ENCODE measurements around the gene TTLL11. TPM values are rescaled to one million over a fixed set of nuclear protein-coding genes. Genes with fewer than 3 reads are reported as not detected.

TTLL11 gene
- total RNA-seq, 1 donor from 2014 or later: 4.0 TPM

- no peak overlapping the region for H3K4me3 Mint-ChIP-seq (ENCODE audit: unreplicated experiment)
- H3K36me3 Mint-ChIP-seq (ENCODE audit: low read depth, unreplicated experiment): no peaks in the 10 kb centered on the region
- no peaks in the 10 kb centered on the region for H3K9me3 Mint-ChIP-seq (ENCODE audit: unreplicated experiment)
- no peaks in the 10 kb centered on the region for H3K4me1 Mint-ChIP-seq (ENCODE audit: unreplicated experiment)
- TF ChIP-seq CTCF (IDR thresholded peaks at IDR 0.05; ENCODE audit: unreplicated experiment): no peak
- no peak overlapping the region for H3K27ac Mint-ChIP-seq (ENCODE audit: unreplicated experiment)
- DNase-seq (ENCODE audit: low spot score): no peak
- H3K27me3 Mint-ChIP-seq (ENCODE audit: unreplicated experiment): peaks cover 2% of the 10 kb centered on the region
Observed at GRCh38 chr9:121979736-121980135, 113.4 kb downstream of the TTLL11 start.

GRCh38 chr9:121976751-121977150, 116.4 kb downstream of the TTLL11 start:
- no peak overlapping the region for H3K4me3 Mint-ChIP-seq (ENCODE audit: unreplicated experiment)
- peaks cover 3% of the 10 kb centered on the region for H3K36me3 Mint-ChIP-seq (ENCODE audit: low read depth, unreplicated experiment)
- no peaks in the 10 kb centered on the region for H3K27me3 Mint-ChIP-seq (ENCODE audit: unreplicated experiment)
- no peak for DNase-seq (ENCODE audit: low spot score)
- no peak for TF ChIP-seq CTCF (IDR thresholded peaks at IDR 0.05; ENCODE audit: unreplicated experiment)
- no peaks in the 10 kb centered on the region for H3K4me1 Mint-ChIP-seq (ENCODE audit: unreplicated experiment)
- H3K9me3 Mint-ChIP-seq (ENCODE audit: unreplicated experiment): no peaks in the 10 kb centered on the region
- H3K27ac Mint-ChIP-seq (ENCODE audit: unreplicated experiment): no peak overlapping the region

GRCh38 chr9:121975801-121976277, 117.3 kb downstream of the TTLL11 start:
- Mint-ChIP-seq H3K4me1 (ENCODE audit: unreplicated experiment) (no peaks in the 10 kb centered on the region), H3K36me3 (ENCODE audit: low read depth, unreplicated experiment) (peaks cover 4% of the 10 kb centered on the region), H3K27ac (ENCODE audit: unreplicated experiment) (no peak overlapping the region), H3K4me3 (ENCODE audit: unreplicated experiment) (no peak overlapping the region), H3K9me3 (ENCODE audit: unreplicated experiment) (no peaks in the 10 kb centered on the region), H3K27me3 (ENCODE audit: unreplicated experiment) (no peaks in the 10 kb centered on the region)
- no peak for TF ChIP-seq CTCF (IDR thresholded peaks at IDR 0.05; ENCODE audit: unreplicated experiment)
- no peak for DNase-seq (ENCODE audit: low spot score)

- Mint-ChIP-seq H3K4me3 (ENCODE audit: unreplicated experiment) (no peak overlapping the region), H3K27me3 (ENCODE audit: unreplicated experiment) (no peaks in the 10 kb centered on the region), H3K27ac (ENCODE audit: unreplicated experiment) (no peak overlapping the region), H3K36me3 (ENCODE audit: low read depth, unreplicated experiment) (peaks cover 8% of the 10 kb centered on the region), H3K9me3 (ENCODE audit: unreplicated experiment) (peaks cover 4% of the 10 kb centered on the region), H3K4me1 (ENCODE audit: unreplicated experiment) (no peaks in the 10 kb centered on the region)
- no peak for TF ChIP-seq CTCF (IDR thresholded peaks at IDR 0.05; ENCODE audit: unreplicated experiment)
- no peak for DNase-seq (ENCODE audit: low spot score)
Observed at GRCh38 chr9:121974421-121974820, 118.7 kb downstream of the TTLL11 start.

GRCh38 chr9:121972501-121972981, 120.6 kb downstream of the TTLL11 start:
- peaks cover 4% of the 10 kb centered on the region for H3K9me3 Mint-ChIP-seq (ENCODE audit: unreplicated experiment)
- peaks cover 8% of the 10 kb centered on the region for H3K36me3 Mint-ChIP-seq (ENCODE audit: low read depth, unreplicated experiment)
- no peaks in the 10 kb centered on the region for H3K4me1 Mint-ChIP-seq (ENCODE audit: unreplicated experiment)
- H3K27ac Mint-ChIP-seq (ENCODE audit: unreplicated experiment): no peak overlapping the region
- H3K27me3 Mint-ChIP-seq (ENCODE audit: unreplicated experiment): no peaks in the 10 kb centered on the region
- no peak for DNase-seq (ENCODE audit: low spot score)
- H3K4me3 Mint-ChIP-seq (ENCODE audit: unreplicated experiment): no peak overlapping the region
- TF ChIP-seq CTCF (IDR thresholded peaks at IDR 0.05; ENCODE audit: unreplicated experiment): no peak
